ENCODE results near the gene ULK3.

The ULK3 gene

DNA sequence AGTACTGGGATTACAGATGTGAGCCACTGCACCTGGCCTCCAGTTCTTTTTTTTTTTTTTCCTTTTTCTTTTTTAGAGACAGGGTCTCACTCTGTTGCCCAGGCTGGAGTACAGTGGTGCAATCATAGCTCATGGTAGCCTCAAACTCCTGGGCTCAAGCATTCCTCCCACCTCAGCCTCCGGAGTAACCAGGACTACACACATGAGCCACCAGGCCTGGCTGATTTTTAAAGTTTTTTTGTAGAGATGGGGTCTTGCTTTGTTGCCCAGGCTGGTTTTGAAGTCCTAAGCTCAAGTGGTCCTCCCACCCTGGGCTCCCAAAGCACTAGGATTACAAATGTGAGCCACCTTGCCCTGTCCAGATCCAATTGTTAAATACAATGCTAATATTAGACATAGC lies 13.6 kb upstream of the ULK3 start:
- H3K4me1 ChIP-seq (ENCODE audit: low read length) = peaks cover 74% of the 10 kb centered on the region
- H3K4me3 ChIP-seq (ENCODE audit: low read length) = peak overlapping the region; percentile 34; the same call in 1 of the 2 replicates
- peak overlapping the region; percentile 95 for H3K27ac ChIP-seq (ENCODE audit: low read length)
- no peak for TF ChIP-seq EZH2phosphoT487 (IDR thresholded peaks at IDR 0.05; ENCODE audit: low read depth)
- TF ChIP-seq CTCF (IDR thresholded peaks at IDR 0.05; ENCODE audit: low read depth, low read length) = no peak
- no peaks in the 10 kb centered on the region for H3K9me3 ChIP-seq (ENCODE audit: insufficient read depth, low read length)
- H3K79me2 ChIP-seq (ENCODE audit: low read length) = peaks cover 85% of the 10 kb centered on the region
- peak overlapping the region; percentile 71 for H3K4me2 ChIP-seq (ENCODE audit: low read length)
- no peak overlapping the region for H2AFZ ChIP-seq (ENCODE audit: low read depth, low read length)
- H3K36me3 ChIP-seq (replicated peaks; ENCODE audit: low read depth, low read length) = peaks cover 33% of the 10 kb centered on the region
- H4K20me1 ChIP-seq (ENCODE audit: insufficient read depth, low read length) = no peaks in the 10 kb centered on the region
- no peaks in the 10 kb centered on the region for H3K27me3 ChIP-seq (ENCODE audit: low read depth, low read length)
- H3K9ac ChIP-seq (ENCODE audit: low read length) = peak overlapping the region; percentile 73

DNA sequence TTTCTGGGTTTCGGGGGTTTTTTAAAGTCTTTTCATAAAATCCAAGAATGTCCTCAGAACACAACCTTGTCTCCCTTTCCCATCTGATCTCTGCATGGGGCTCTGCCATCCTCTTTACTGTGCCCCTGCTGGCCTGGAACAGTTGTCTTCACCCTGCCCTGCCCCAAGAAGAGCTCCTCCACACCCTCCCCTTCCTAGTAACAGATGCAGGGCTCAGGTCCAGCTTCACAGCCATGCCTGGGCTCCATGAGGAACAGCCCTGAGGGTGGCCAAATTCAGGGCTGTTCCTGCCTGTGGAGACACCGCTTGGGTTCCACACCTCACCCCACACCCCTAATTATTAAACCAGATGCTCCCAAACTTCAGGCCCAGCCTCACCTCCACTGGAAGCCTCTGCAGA lies 12.9 kb upstream of the ULK3 start:
- Histone ChIP-seq H3K36me3 (replicated peaks; ENCODE audit: low read depth, low read length) (peaks cover 36% of the 10 kb centered on the region), H4K20me1 (ENCODE audit: insufficient read depth, low read length) (no peaks in the 10 kb centered on the region), H3K9ac (ENCODE audit: low read length) (peak overlapping the region; percentile 39), H3K79me2 (ENCODE audit: low read length) (peaks cover 78% of the 10 kb centered on the region), H3K27ac (ENCODE audit: low read length) (peak overlapping the region; percentile 95), H3K27me3 (ENCODE audit: low read depth, low read length) (no peaks in the 10 kb centered on the region), H2AFZ (ENCODE audit: low read depth, low read length) (no peak overlapping the region), H3K4me2 (ENCODE audit: low read length) (peak overlapping the region; percentile 12), H3K4me3 (ENCODE audit: low read length) (no peak overlapping the region), H3K4me1 (ENCODE audit: low read length) (peaks cover 71% of the 10 kb centered on the region), H3K9me3 (ENCODE audit: insufficient read depth, low read length) (no peaks in the 10 kb centered on the region)
- TF ChIP-seq EZH2phosphoT487 (IDR thresholded peaks at IDR 0.05; ENCODE audit: low read depth) (no peak), CTCF (IDR thresholded peaks at IDR 0.05; ENCODE audit: low read depth, low read length) (no peak)

DNA sequence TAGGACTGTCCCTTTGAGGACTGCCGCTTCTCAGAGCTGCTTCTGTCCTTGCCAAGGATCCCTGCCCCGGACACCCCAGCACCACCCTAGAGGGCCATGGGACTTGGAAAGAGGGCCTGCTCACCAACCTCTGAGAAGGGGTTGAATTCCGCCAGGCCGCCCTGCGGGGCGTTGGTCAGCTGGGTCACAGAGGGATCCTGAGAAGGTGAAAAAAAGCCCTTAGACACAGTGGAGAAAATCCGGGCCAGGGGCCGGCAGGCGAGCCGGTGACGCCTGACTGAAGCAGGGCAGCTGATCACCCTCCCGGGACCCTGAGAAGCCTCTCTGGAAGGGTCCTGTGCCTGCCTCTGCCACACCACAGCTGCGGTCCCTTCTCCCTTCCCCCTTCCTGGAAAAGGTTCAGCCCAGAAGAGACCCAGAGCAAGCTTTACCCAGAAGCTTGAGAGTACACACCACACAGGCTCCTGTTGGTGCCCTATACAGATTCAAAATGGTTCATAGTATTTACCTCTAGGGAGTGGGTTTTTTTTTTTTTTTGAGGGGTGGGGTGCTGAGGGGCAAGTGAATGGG lies 11.6 kb upstream of the ULK3 start:
- Histone ChIP-seq H4K20me1 (ENCODE audit: insufficient read depth, low read length) (no peaks in the 10 kb centered on the region), H3K4me2 (ENCODE audit: low read length) (peak overlapping the region; percentile 63), H3K27me3 (ENCODE audit: low read depth, low read length) (no peaks in the 10 kb centered on the region), H3K36me3 (replicated peaks; ENCODE audit: low read depth, low read length) (peaks cover 46% of the 10 kb centered on the region), H3K4me3 (ENCODE audit: low read length) (peak overlapping the region; percentile 31), H3K79me2 (ENCODE audit: low read length) (peaks cover 72% of the 10 kb centered on the region), H3K27ac (ENCODE audit: low read length) (peak overlapping the region; percentile 83), H3K4me1 (ENCODE audit: low read length) (peaks cover 73% of the 10 kb centered on the region), H2AFZ (ENCODE audit: low read depth, low read length) (no peak overlapping the region), H3K9me3 (ENCODE audit: insufficient read depth, low read length) (no peaks in the 10 kb centered on the region), H3K9ac (ENCODE audit: low read length) (peak overlapping the region; percentile 68)
- no peak for TF ChIP-seq CTCF (IDR thresholded peaks at IDR 0.05; ENCODE audit: low read depth, low read length)
- TF ChIP-seq EZH2phosphoT487 (IDR thresholded peaks at IDR 0.05; ENCODE audit: low read depth) = no peak

DNA sequence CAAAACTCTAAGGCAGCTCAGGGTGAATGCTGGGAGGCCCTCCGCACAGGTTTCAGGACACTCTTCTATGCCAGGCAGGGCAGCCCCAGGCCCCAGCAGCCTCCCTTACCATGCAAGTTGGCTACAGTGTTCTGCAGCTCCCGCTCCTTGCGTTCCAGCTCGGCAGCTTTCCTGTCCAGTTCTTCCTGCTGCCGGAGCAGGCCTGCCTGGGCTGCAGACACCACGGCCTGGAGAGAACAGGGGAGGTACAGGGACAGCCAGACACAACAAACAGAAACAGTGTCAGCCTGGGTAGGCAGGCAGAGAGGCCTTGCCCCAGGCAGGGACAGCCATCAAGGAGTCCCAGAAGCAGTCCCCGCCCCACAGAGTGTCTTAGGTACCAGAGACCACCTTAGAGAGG lies 9.0 kb upstream of the ULK3 start:
- no peaks in the 10 kb centered on the region for H3K9me3 ChIP-seq (ENCODE audit: insufficient read depth, low read length)
- peaks cover 46% of the 10 kb centered on the region for H3K79me2 ChIP-seq (ENCODE audit: low read length)
- H3K4me2 ChIP-seq (ENCODE audit: low read length) = no peak overlapping the region
- peaks cover 60% of the 10 kb centered on the region for H3K36me3 ChIP-seq (replicated peaks; ENCODE audit: low read depth, low read length)
- no peak overlapping the region for H2AFZ ChIP-seq (ENCODE audit: low read depth, low read length)
- H3K9ac ChIP-seq (ENCODE audit: low read length) = no peak overlapping the region
- H3K27me3 ChIP-seq (ENCODE audit: low read depth, low read length) = no peaks in the 10 kb centered on the region
- H3K4me1 ChIP-seq (ENCODE audit: low read length) = peaks cover 48% of the 10 kb centered on the region
- 0 out of 2 replicates have a peak overlapping the region, but pooled peaks have one; percentile 83 for H3K27ac ChIP-seq (ENCODE audit: low read length)
- H4K20me1 ChIP-seq (ENCODE audit: insufficient read depth, low read length) = no peaks in the 10 kb centered on the region
- TF ChIP-seq EZH2phosphoT487 (IDR thresholded peaks at IDR 0.05; ENCODE audit: low read depth) (no peak), CTCF (IDR thresholded peaks at IDR 0.05; ENCODE audit: low read depth, low read length) (no peak)
- H3K4me3 ChIP-seq (ENCODE audit: low read length) = no peak overlapping the region

All from OCI-LY3 (cell line).